Upper lobe of left lung (tissue), 6 donors: ENCODE data around the gene SPATA6. TPM values are rescaled to one million over a fixed set of nuclear protein-coding genes. Genes with fewer than 3 reads are reported as not detected.
A peak's percentile ranks its signal among the peaks of the same experiment; 100 is the strongest.
"Not testable (repeated sequence)": the region's sequence is repeated elsewhere in the genome, so short reads cannot be mapped to it uniquely, and the experiment has no call there.

Experiments
- ATAC-seq, 2 donors: fragments of 200-7000 bp; cut with Tn5 transposase; one replicate each; pipeline ENCODE4 v1.9.1; 2022; ENCODE audit warnings: mild to moderate bottlenecking in 2 of 2, moderate library complexity in 2 of 2; ENCODE audit not compliant: low FRiP score in 2 of 2
- DNase-seq, 2 donors: peaks; one replicate each; pipeline ENCODE4 v3.0.0-alpha.2; 2019 to 2020
- H3K27ac ChIP-seq, 4 donors: fragments of 200-600 bp; sonication (generic); one replicate each; pipeline ENCODE4 v1.5.1; 2016 to 2019
- H3K27me3 ChIP-seq, 4 donors: fragments of 200-600 bp; sonication (generic); one replicate each; pipeline ENCODE4 v1.5.1; 2017 to 2019
- H3K36me3 ChIP-seq, 4 donors: fragments of 200-600 bp; sonication (generic); one replicate each; pipeline ENCODE4 v1.5.1; 2016 to 2019
- H3K4me1 ChIP-seq, 4 donors: fragments of 200-600 bp; sonication (generic); one replicate each; pipeline ENCODE4 v1.5.1; 2018 to 2019
- H3K4me3 ChIP-seq, 4 donors: fragments of 200-600 bp; sonication (generic); one replicate each; pipeline ENCODE4 v1.5.1; 2017 to 2019; ENCODE audit warnings: mild to moderate bottlenecking in 2 of 4, moderate library complexity in 1 of 4
- H3K9me3 ChIP-seq, 4 donors: fragments of 200-600 bp; sonication (generic); one replicate each; pipeline ENCODE4 v1.5.1; 2018 to 2019
- CTCF ChIP-seq, 6 experiments: fragments of 450-650 bp in 4 of 6; fragments of 200-600 bp in 2 of 6; sonication (generic) in 2 of 6; IDR thresholded peaks; one replicate each; pipeline ENCODE4 v1.5.1; 2016 to 2019; ENCODE audit warnings: antibody characterized with exemption in 6 of 6
- EP300 ChIP-seq, 4 donors: sonication (generic); formaldehyde crosslinking; IDR thresholded peaks; one replicate each; pipeline ENCODE4 v1.5.1; 2017; ENCODE audit warnings: antibody characterized with exemption in 4 of 4, control low read depth in 2 of 4
- POLR2A ChIP-seq, 4 donors: fragments of 450-650 bp; IDR thresholded peaks; one replicate each; pipeline ENCODE4 v1.5.1; 2016 to 2017; ENCODE audit warnings: antibody characterized with exemption in 4 of 4, mild to moderate bottlenecking in 2 of 4
- POLR2AphosphoS5 ChIP-seq, 2 donors: sonication (generic); formaldehyde crosslinking; IDR thresholded peaks; one replicate each; pipeline ENCODE4 v1.5.1; 2017; ENCODE audit warnings: antibody characterized with exemption in 2 of 2
- whole genome bisulfite sequencing, 2 donors: methylation state at CpG; one replicate each; pipeline ENCODE4 v1.1.5; 2017 to 2018; 5-methylcytosine and 5-hydroxymethylcytosine counted together
- total RNA-seq, 6 donors: library from RNA; depleted of rRNA in 4 of 6; stranded (reverse); fragments of >200 nt in 4 of 6; gene quantifications; one replicate each; pipeline versions ENCODE4 v1.1.0 to v1.2.1, GENCODE V29; 2016 to 2021
- donor health status: DM: no; HTN: no; CAD: no; lungs with moderate emphysema.
- donor health status: DM: no; HTN: yes; CAD: no; lungs with severe emphysema.

Gene SPATA6
- total RNA-seq, 6 donors from 2014 or later, result 9.4 to 31.6 (median 21.0) TPM

- 90 to 100% methylated on average over 2 of the region's 2 CpGs for WGBS, 2 donors
- Histone ChIP-seq H3K27me3 (no peaks in the 10 kb centered on the region), H3K4me1 (no peaks in the 10 kb centered on the region), H3K9me3 (peaks cover 0 to 13% (median 5%) of the 10 kb centered on the region in 4 donors), H3K4me3 (no peak overlapping the region), H3K36me3 (peaks cover 0 to 5% (median 2%) of the 10 kb centered on the region in 4 donors), H3K27ac (no peak overlapping the region)
- no peak for TF ChIP-seq CTCF (IDR thresholded peaks at IDR 0.05)
- no peak for DNase-seq
- no peak for ATAC-seq
Measured at GRCh38 chr1:48332115-48332514, 139.9 kb downstream of the SPATA6 start.

- no peaks in the 10 kb centered on the region for H3K27me3 ChIP-seq
- DNase-seq (no peak), ATAC-seq (no peak)
- no peaks in the 10 kb centered on the region for H3K4me1 ChIP-seq
- H3K9me3 ChIP-seq, result peaks cover 0 to 14% (median 6%) of the 10 kb centered on the region in 4 donors
- 93 to 95% methylated on average over 2 of the region's 2 CpGs for WGBS, 2 donors
- TF ChIP-seq POLR2A (IDR thresholded peaks at IDR 0.05) (no peak), CTCF (IDR thresholded peaks at IDR 0.05) (no peak), EP300 (IDR thresholded peaks at IDR 0.05) (no peak), POLR2AphosphoS5 (IDR thresholded peaks at IDR 0.05) (no peak)
- H3K27ac ChIP-seq, result no peak overlapping the region
- H3K36me3 ChIP-seq, result peaks cover 0 to 13% (median 10%) of the 10 kb centered on the region in 4 donors
- no peak overlapping the region for H3K4me3 ChIP-seq
Measured at GRCh38 chr1:48329905-48330304, 142.1 kb downstream of the SPATA6 start.

- Histone ChIP-seq H3K27ac (no peak overlapping the region), H3K36me3 (peaks cover 0 to 13% (median 11%) of the 10 kb centered on the region in 4 donors), H3K4me1 (no peaks in the 10 kb centered on the region), H3K4me3 (no peak overlapping the region), H3K27me3 (no peaks in the 10 kb centered on the region), H3K9me3 (peaks cover 0 to 18% (median 6%) of the 10 kb centered on the region in 4 donors)
- ATAC-seq (no peak), DNase-seq (no peak)
- 83 to 84% methylated on average over 6 to 7 of the region's 7 CpGs for WGBS, 2 donors
- no peak for TF ChIP-seq POLR2AphosphoS5 (IDR thresholded peaks at IDR 0.05)
- TF ChIP-seq POLR2A (IDR thresholded peaks at IDR 0.05), result no peak
- TF ChIP-seq CTCF (IDR thresholded peaks at IDR 0.05), result no peak
- TF ChIP-seq EP300 (IDR thresholded peaks at IDR 0.05), result no peak
Measured at GRCh38 chr1:48329486-48329885, 142.5 kb downstream of the SPATA6 start.

GRCh38 chr1:48311829-48312228, 160.2 kb downstream of the SPATA6 start:
- not testable (repeated sequence) for ATAC-seq, H3K27ac ChIP-seq, H3K4me3 ChIP-seq, H3K36me3 ChIP-seq, H3K9me3 ChIP-seq, H3K4me1 ChIP-seq, H3K27me3 ChIP-seq
- DNase-seq, result peak in 1 of 2 donors; percentile 29
- WGBS, 2 donors, result 88 to 90% methylated on average over 11 of the region's 11 CpGs

- H3K27ac ChIP-seq, result no peak overlapping the region
- no peaks in the 10 kb centered on the region for H3K27me3 ChIP-seq
- no peak overlapping the region for H3K4me3 ChIP-seq
- DNase-seq (no peak), ATAC-seq (no peak)
- peaks cover 0 to 10% (median 6%) of the 10 kb centered on the region in 4 donors for H3K9me3 ChIP-seq
- TF ChIP-seq POLR2AphosphoS5 (IDR thresholded peaks at IDR 0.05) (no peak), POLR2A (IDR thresholded peaks at IDR 0.05) (no peak), EP300 (IDR thresholded peaks at IDR 0.05) (no peak), CTCF (IDR thresholded peaks at IDR 0.05) (no peak)
- peaks cover 0 to 5% (median 0%) of the 10 kb centered on the region in 4 donors for H3K36me3 ChIP-seq
- WGBS, 2 donors, result 64 to 76% methylated on average over 2 of the region's 2 CpGs
- no peaks in the 10 kb centered on the region for H3K4me1 ChIP-seq
Measured at GRCh38 chr1:48309564-48310082, 162.4 kb downstream of the SPATA6 start.
